Trophoblast cell (in vitro differentiated cells and primary cell): ENCODE results near the gene ADAM23.

Experiments
- DNase-seq, 2 donors: peaks; one replicate each; pipeline ENCODE4 v3.0.0-alpha.2; 2016
- H2AFZ ChIP-seq: 2 replicates; pipeline ENCODE4 v1.6.1; 2013; ENCODE audit warnings: low read length, moderate library complexity, mild to moderate bottlenecking; ENCODE audit not compliant: insufficient read depth, poor library complexity
- H2AK5ac ChIP-seq: 2 replicates; pipeline ENCODE4 v1.6.1; 2013; ENCODE audit warnings: mild to moderate bottlenecking, low read length
- H2BK120ac ChIP-seq: 2 replicates; pipeline ENCODE4 v1.6.1; 2013; ENCODE audit warnings: low read length, mild to moderate bottlenecking, moderate library complexity; ENCODE audit not compliant: insufficient read depth, poor library complexity
- H2BK12ac ChIP-seq: 2 replicates; pipeline ENCODE4 v1.6.1; 2013; ENCODE audit warnings: mild to moderate bottlenecking, low read length, moderate library complexity
- H2BK5ac ChIP-seq: 2 replicates; pipeline ENCODE4 v1.6.1; 2013; ENCODE audit warnings: low read length, low read depth, moderate library complexity, mild to moderate bottlenecking; ENCODE audit not compliant: poor library complexity
- H3K14ac ChIP-seq: 2 replicates; pipeline ENCODE4 v1.6.1; 2013; ENCODE audit warnings: mild to moderate bottlenecking, low read length
- H3K18ac ChIP-seq: 2 replicates; pipeline ENCODE4 v1.6.1; 2013; ENCODE audit warnings: mild to moderate bottlenecking, low read length
- H3K23ac ChIP-seq: 2 replicates; pipeline ENCODE4 v1.6.1; 2013; ENCODE audit warnings: low read length
- H3K27ac ChIP-seq: 2 replicates; pipeline ENCODE4 v1.5.1; 2013; ENCODE audit warnings: low read depth, mild to moderate bottlenecking, inconsistent platforms, low read length, moderate library complexity
- H3K27me3 ChIP-seq: 2 replicates; pipeline ENCODE4 v1.6.1; 2013; ENCODE audit warnings: inconsistent platforms, mild to moderate bottlenecking, low read length, moderate library complexity; ENCODE audit not compliant: insufficient read depth
- H3K36me3 ChIP-seq, 2 experiments: 1 replicate in 1 of 2; 2 replicates in 1 of 2; pipeline ENCODE4 v1.6.1; 2013; ENCODE audit warnings: low read length in 2 of 2, mild to moderate bottlenecking in 2 of 2, moderate library complexity in 1 of 2; ENCODE audit not compliant: insufficient read depth in 2 of 2, control insufficient read depth in 1 of 2
- H3K4ac ChIP-seq: 2 replicates; pipeline ENCODE4 v1.6.1; 2013; ENCODE audit warnings: low read depth, mild to moderate bottlenecking, low read length, moderate library complexity
- H3K4me1 ChIP-seq, 2 experiments: 1 replicate in 1 of 2; 2 replicates in 1 of 2; pipeline ENCODE4 v1.6.1; 2013; ENCODE audit warnings: low read length in 2 of 2, mild to moderate bottlenecking in 2 of 2, moderate library complexity in 1 of 2; ENCODE audit not compliant: insufficient read depth in 2 of 2, control insufficient read depth in 1 of 2
- H3K4me2 ChIP-seq: 2 replicates; pipeline ENCODE4 v1.6.1; 2013; ENCODE audit warnings: inconsistent platforms, mild to moderate bottlenecking, low read length, moderate library complexity
- H3K4me3 ChIP-seq: 2 replicates; pipeline ENCODE4 v1.5.1; 2013; ENCODE audit warnings: mild to moderate bottlenecking, low read depth, low read length, inconsistent platforms
- H3K79me1 ChIP-seq: one replicate; pipeline ENCODE4 v1.6.1; 2013; ENCODE audit warnings: low read length
- H3K79me2 ChIP-seq: 2 replicates; pipeline ENCODE4 v1.6.1; 2013; ENCODE audit warnings: low read length, mild to moderate bottlenecking; ENCODE audit not compliant: control insufficient read depth, insufficient read depth, poor library complexity
- H3K9ac ChIP-seq: 2 replicates; pipeline ENCODE4 v1.6.1; 2013; ENCODE audit warnings: mild to moderate bottlenecking, low read length
- H3K9me3 ChIP-seq: 2 replicates; pipeline ENCODE4 v1.6.1; 2013; ENCODE audit warnings: low read depth, mild to moderate bottlenecking, control low read depth, inconsistent platforms, low read length; ENCODE audit not compliant: insufficient read depth
- H4K12ac ChIP-seq: 2 replicates; pipeline ENCODE4 v1.6.1; 2013; ENCODE audit warnings: low read depth, mild to moderate bottlenecking, low read length, moderate library complexity
- H4K8ac ChIP-seq: 2 replicates; pipeline ENCODE4 v1.6.1; 2013; ENCODE audit warnings: low read depth, mild to moderate bottlenecking, low read length, moderate library complexity
- H4K91ac ChIP-seq: one replicate; pipeline ENCODE4 v1.6.1; 2013; ENCODE audit warnings: low read depth, mild to moderate bottlenecking, low read length, moderate library complexity
- WGBS: extraction: QIAGEN DNeasy Blood & Tissue Kit; methylation state at CpG from one replicate; pipeline ENCODE4 v1.1.7; 2013; ENCODE audit warnings: missing lambda C conversion rate; ENCODE audit not compliant: insufficient read length, insufficient coverage; ENCODE audit errors: extremely low coverage; 5-methylcytosine and 5-hydroxymethylcytosine counted together

Gene ADAM23

GRCh38 chr2:206477296-206477695, 34.0 kb downstream of the ADAM23 start:
- H3K18ac ChIP-seq, result no peak overlapping the region
- no peak overlapping the region for H3K23ac ChIP-seq
- H2AK5ac ChIP-seq, result no peak overlapping the region
- no peaks in the 10 kb centered on the region for H3K79me1 ChIP-seq
- no CpG with 5 or more reads among the region's 1 CpG for WGBS
- no peak for DNase-seq
- no peak overlapping the region for H3K4me3 ChIP-seq
- no peak overlapping the region for H4K12ac ChIP-seq
- no peak overlapping the region for H3K4ac ChIP-seq
- H3K14ac ChIP-seq, result no peak overlapping the region
- H3K27ac ChIP-seq, result no peak overlapping the region
- H3K9ac ChIP-seq, result no peak overlapping the region
- H2BK120ac ChIP-seq, result no peak overlapping the region
- H3K4me1 ChIP-seq, result no peaks in the 10 kb centered on the region
- no peak overlapping the region for H3K4me2 ChIP-seq
- H2AFZ ChIP-seq, result no peak overlapping the region
- no peaks in the 10 kb centered on the region for H3K79me2 ChIP-seq
- H3K9me3 ChIP-seq, result no peaks in the 10 kb centered on the region
- H3K36me3 ChIP-seq, result no peaks in the 10 kb centered on the region
- no peak overlapping the region for H4K8ac ChIP-seq
- no peak overlapping the region for H4K91ac ChIP-seq
- H2BK12ac ChIP-seq, result no peak overlapping the region
- no peaks in the 10 kb centered on the region for H3K27me3 ChIP-seq
- H2BK5ac ChIP-seq, result no peak overlapping the region

- WGBS, result no CpG with 5 or more reads among the region's 3 CpGs
- H3K23ac ChIP-seq, result no peak overlapping the region
Observed at GRCh38 chr2:206478340-206478739, 35.0 kb downstream of the ADAM23 start.

GRCh38 chr2:206480161-206480560, 36.8 kb downstream of the ADAM23 start:
- no peaks in the 10 kb centered on the region for H3K9me3 ChIP-seq
- no peak overlapping the region for H3K4me3 ChIP-seq
- WGBS, result no CpG with 5 or more reads among the region's 2 CpGs
- H2BK120ac ChIP-seq, result no peak overlapping the region
- H3K4ac ChIP-seq, result no peak overlapping the region
- H3K27ac ChIP-seq, result no peak overlapping the region
- no peak overlapping the region for H3K14ac ChIP-seq
- H3K79me2 ChIP-seq, result no peaks in the 10 kb centered on the region
- no peak overlapping the region for H4K8ac ChIP-seq
- DNase-seq, result no peak
- no peak overlapping the region for H2AK5ac ChIP-seq
- no peak overlapping the region for H3K23ac ChIP-seq
- H4K12ac ChIP-seq, result no peak overlapping the region
- H3K79me1 ChIP-seq, result no peaks in the 10 kb centered on the region
- H2BK5ac ChIP-seq, result no peak overlapping the region
- no peak overlapping the region for H2AFZ ChIP-seq
- H3K9ac ChIP-seq, result no peak overlapping the region
- no peaks in the 10 kb centered on the region for H3K4me1 ChIP-seq
- H3K27me3 ChIP-seq, result no peaks in the 10 kb centered on the region
- H3K4me2 ChIP-seq, result no peak overlapping the region
- no peak overlapping the region for H3K18ac ChIP-seq
- no peaks in the 10 kb centered on the region for H3K36me3 ChIP-seq
- no peak overlapping the region for H4K91ac ChIP-seq
- no peak overlapping the region for H2BK12ac ChIP-seq

More at GRCh38 chr2:206478340-206478739, 35.0 kb downstream of the ADAM23 start:
- H2AFZ ChIP-seq, result no peak overlapping the region
- no peak overlapping the region for H4K12ac ChIP-seq
- no peak overlapping the region for H3K9ac ChIP-seq
- no peak overlapping the region for H2BK120ac ChIP-seq
- H3K4ac ChIP-seq, result no peak overlapping the region
- H3K4me3 ChIP-seq, result no peak overlapping the region
- H4K8ac ChIP-seq, result no peak overlapping the region
- no peaks in the 10 kb centered on the region for H3K9me3 ChIP-seq
- no peak overlapping the region for H3K14ac ChIP-seq
- H3K79me2 ChIP-seq, result no peaks in the 10 kb centered on the region
- no peak overlapping the region for H2BK5ac ChIP-seq
- no peak overlapping the region for H2BK12ac ChIP-seq
- H3K18ac ChIP-seq, result no peak overlapping the region
- H3K79me1 ChIP-seq, result no peaks in the 10 kb centered on the region
- H4K91ac ChIP-seq, result no peak overlapping the region
- no peaks in the 10 kb centered on the region for H3K4me1 ChIP-seq
- H2AK5ac ChIP-seq, result no peak overlapping the region
- DNase-seq, result no peak
- H3K36me3 ChIP-seq, result no peaks in the 10 kb centered on the region
- H3K4me2 ChIP-seq, result no peak overlapping the region
- no peak overlapping the region for H3K27ac ChIP-seq
- H3K27me3 ChIP-seq, result no peaks in the 10 kb centered on the region

GRCh38 chr2:206480620-206481019, 37.3 kb downstream of the ADAM23 start:
- WGBS, result no CpG with 5 or more reads among the region's 4 CpGs
- Histone ChIP-seq H3K4me1 (no peaks in the 10 kb centered on the region), H3K4ac (no peak overlapping the region)

More at GRCh38 chr2:206480620-206481019, 37.3 kb downstream of the ADAM23 start:
- Histone ChIP-seq H4K12ac (no peak overlapping the region), H3K18ac (no peak overlapping the region), H3K79me1 (no peaks in the 10 kb centered on the region), H3K4me3 (no peak overlapping the region), H2AFZ (no peak overlapping the region), H2BK120ac (no peak overlapping the region), H2AK5ac (no peak overlapping the region), H4K8ac (no peak overlapping the region), H3K36me3 (no peaks in the 10 kb centered on the region), H3K27me3 (no peaks in the 10 kb centered on the region), H2BK12ac (no peak overlapping the region), H3K14ac (no peak overlapping the region), H3K9ac (no peak overlapping the region), H3K9me3 (no peaks in the 10 kb centered on the region), H3K4me2 (no peak overlapping the region), H3K27ac (no peak overlapping the region), H2BK5ac (no peak overlapping the region), H4K91ac (no peak overlapping the region), H3K79me2 (no peaks in the 10 kb centered on the region), H3K23ac (no peak overlapping the region)
- no peak for DNase-seq
